ENCODE data around the gene WDR47. TPM values are rescaled to one million over a fixed set of nuclear protein-coding genes. Genes with fewer than 3 reads are reported as not detected.

WDR47 gene
- total RNA-seq, 2 experiments from 2014 or later = 7.2 to 8.4 TPM

DNA sequence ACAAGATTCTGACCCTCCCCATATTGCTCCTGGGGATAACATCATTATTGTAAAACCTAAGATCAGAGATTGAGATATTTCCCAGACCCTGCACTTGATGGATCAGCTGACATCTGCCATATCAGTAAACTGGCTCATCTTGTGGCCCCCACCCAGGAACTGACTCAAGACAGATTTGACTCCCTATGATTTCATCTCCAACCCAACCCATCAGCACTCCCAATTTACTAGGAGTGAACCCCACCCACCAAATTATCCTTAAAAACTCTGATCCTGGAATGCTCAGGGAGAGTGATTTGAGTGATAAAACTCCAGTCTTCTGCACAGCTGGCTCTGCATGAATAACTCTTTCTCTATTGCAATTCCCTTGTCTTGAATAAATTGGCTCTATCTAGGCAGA is 72.6 kb downstream of the WDR47 start:
- ATAC-seq (no peak), DNase-seq (no peak)
- ChIA-PET CTCF (interaction anchor here (1.0 kb wide), 1 partner anchor 43 kb away, joined by 3 read pairs; no protein-coding TSS in a partner anchor), POLR2A (no interaction called here)
- no peaks in the 10 kb centered on the region for H3K4me1 Mint-ChIP-seq (ENCODE audit: low read depth)
- H3K27ac Mint-ChIP-seq = no peak overlapping the region
- no peak overlapping the region for H3K4me3 Mint-ChIP-seq
- TF ChIP-seq, protein P1, sequence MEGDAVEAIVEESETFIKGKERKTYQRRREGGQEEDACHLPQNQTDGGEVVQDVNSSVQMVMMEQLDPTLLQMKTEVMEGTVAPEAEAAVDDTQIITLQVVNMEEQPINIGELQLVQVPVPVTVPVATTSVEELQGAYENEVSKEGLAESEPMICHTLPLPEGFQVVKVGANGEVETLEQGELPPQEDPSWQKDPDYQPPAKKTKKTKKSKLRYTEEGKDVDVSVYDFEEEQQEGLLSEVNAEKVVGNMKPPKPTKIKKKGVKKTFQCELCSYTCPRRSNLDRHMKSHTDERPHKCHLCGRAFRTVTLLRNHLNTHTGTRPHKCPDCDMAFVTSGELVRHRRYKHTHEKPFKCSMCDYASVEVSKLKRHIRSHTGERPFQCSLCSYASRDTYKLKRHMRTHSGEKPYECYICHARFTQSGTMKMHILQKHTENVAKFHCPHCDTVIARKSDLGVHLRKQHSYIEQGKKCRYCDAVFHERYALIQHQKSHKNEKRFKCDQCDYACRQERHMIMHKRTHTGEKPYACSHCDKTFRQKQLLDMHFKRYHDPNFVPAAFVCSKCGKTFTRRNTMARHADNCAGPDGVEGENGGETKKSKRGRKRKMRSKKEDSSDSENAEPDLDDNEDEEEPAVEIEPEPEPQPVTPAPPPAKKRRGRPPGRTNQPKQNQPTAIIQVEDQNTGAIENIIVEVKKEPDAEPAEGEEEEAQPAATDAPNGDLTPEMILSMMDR (IDR thresholded peaks at IDR 0.05) = no peak
- no peaks in the 10 kb centered on the region for H3K27me3 Mint-ChIP-seq
- H3K36me3 Mint-ChIP-seq (ENCODE audit: low read depth) = peaks cover 9% of the 10 kb centered on the region
- intact Hi-C loops (cut with micrococcal nuclease) = loop anchor here (10.0 kb wide), 1 partner anchor 145 kb away; the partner anchor contains the start of gene ELAPOR1
- H3K9me3 Mint-ChIP-seq = no peaks in the 10 kb centered on the region

DNA sequence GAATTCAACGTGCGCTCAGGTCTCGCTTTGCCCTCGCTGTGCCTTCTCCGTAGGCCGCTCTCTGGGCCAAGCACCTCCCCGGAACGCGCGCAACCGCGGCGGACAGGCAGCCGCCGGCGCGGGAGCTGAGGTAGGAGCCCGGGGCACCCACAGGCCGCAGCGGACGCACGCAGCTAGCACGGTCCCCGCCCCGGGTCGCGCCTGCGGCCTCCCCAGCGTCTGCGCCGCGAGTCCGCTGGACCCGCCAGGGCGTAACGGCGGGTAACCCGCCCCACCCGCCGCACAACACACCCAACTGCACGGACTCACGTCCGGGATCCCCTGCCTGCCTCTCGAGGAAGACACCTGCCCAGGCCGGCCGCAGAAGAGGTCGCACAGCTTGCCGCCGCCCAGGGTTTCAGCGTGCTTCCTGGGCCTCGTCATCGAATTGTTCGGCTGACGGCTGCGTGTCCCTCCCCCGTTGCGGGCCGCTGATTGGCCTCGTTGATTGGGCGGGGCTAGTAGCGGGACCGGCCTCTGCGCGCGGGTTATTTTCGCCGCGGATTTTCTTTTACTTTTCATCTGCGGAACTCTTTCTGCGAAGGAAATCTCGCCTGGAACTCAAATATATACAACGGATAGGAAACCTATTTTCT is 78.7 kb downstream of the WDR47 start, which contains the start of gene CLCC1:
Gene CLCC1, minus strand, starts transcription at position 433 of the 635 bp plus-strand sequence. CDS start 13,047 bp downstream, outside the sequence.
- TF ChIP-seq, protein P1 (IDR thresholded peaks at IDR 0.05) = no peak
- peak within 1 kb of the TSS; percentile 88 for H3K27ac Mint-ChIP-seq
- peaks cover 20% of the 10 kb centered on the region for H3K36me3 Mint-ChIP-seq (ENCODE audit: low read depth)
- peak within 1 kb of the TSS; percentile 81 for H3K4me3 Mint-ChIP-seq
- peaks cover 26% of the 10 kb centered on the region for H3K4me1 Mint-ChIP-seq (ENCODE audit: low read depth)
- POLR2A ChIA-PET = interaction anchor here (0.7 to 2.6 kb wide), 10 partner anchors 13 to 302 kb away, joined by 3 to 19 read pairs (median 3); partner anchors contain the start of genes HENMT1 and WDR47
- H3K9me3 Mint-ChIP-seq = no peaks in the 10 kb centered on the region
- CTCF ChIA-PET = interaction anchor here (0.6 to 1.1 kb wide), 3 partner anchors 10 to 35 kb away, joined by 3 read pairs; no protein-coding TSS in a partner anchor
- peaks cover 2% of the 10 kb centered on the region for H3K27me3 Mint-ChIP-seq
- ATAC-seq (peak; percentile 97), DNase-seq (peak; percentile 96)
- intact Hi-C loops (cut with micrococcal nuclease) = loop anchor here (10.0 kb wide), 1 partner anchor 152 kb away; the partner anchor contains the start of gene ELAPOR1

DNA sequence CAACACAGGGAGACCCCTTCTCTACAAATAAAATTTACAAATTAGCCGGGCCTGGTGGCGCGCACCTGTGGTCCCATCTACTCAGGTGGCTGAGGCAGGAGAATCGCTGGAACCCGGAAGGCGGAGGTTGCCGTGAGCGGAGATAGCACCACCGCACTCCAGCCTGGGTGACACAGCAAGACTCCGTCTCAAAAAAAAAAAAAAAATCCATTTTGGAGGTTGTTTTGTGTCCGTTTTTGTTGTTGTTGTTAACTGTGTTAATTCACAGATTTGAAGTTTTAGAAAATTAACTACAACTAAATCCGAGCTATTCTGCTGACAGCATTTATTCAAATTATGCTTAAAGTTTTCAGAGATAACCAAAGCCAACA is 79.2 kb downstream of the WDR47 start:
- peaks cover 2% of the 10 kb centered on the region for H3K27me3 Mint-ChIP-seq
- intact Hi-C loops (cut with micrococcal nuclease) = loop anchor here (10.0 kb wide), 1 partner anchor 152 kb away; the partner anchor contains the start of gene ELAPOR1
- H3K27ac Mint-ChIP-seq = peak overlapping the region; percentile 85
- POLR2A ChIA-PET = interaction anchor here (0.7 to 2.6 kb wide), 9 partner anchors 12 to 270 kb away, joined by 3 to 19 read pairs (median 3); partner anchors contain the start of gene WDR47
- TF ChIP-seq, protein P1 (IDR thresholded peaks at IDR 0.05) = no peak
- ATAC-seq (no peak), DNase-seq (peak; percentile 58)
- no peaks in the 10 kb centered on the region for H3K9me3 Mint-ChIP-seq
- CTCF ChIA-PET = interaction anchor here (0.6 to 1.1 kb wide), 3 partner anchors 10 to 34 kb away, joined by 3 read pairs; no protein-coding TSS in a partner anchor
- H3K4me3 Mint-ChIP-seq = peak overlapping the region; percentile 81
- H3K36me3 Mint-ChIP-seq (ENCODE audit: low read depth) = peaks cover 22% of the 10 kb centered on the region
- H3K4me1 Mint-ChIP-seq (ENCODE audit: low read depth) = peaks cover 31% of the 10 kb centered on the region

DNA sequence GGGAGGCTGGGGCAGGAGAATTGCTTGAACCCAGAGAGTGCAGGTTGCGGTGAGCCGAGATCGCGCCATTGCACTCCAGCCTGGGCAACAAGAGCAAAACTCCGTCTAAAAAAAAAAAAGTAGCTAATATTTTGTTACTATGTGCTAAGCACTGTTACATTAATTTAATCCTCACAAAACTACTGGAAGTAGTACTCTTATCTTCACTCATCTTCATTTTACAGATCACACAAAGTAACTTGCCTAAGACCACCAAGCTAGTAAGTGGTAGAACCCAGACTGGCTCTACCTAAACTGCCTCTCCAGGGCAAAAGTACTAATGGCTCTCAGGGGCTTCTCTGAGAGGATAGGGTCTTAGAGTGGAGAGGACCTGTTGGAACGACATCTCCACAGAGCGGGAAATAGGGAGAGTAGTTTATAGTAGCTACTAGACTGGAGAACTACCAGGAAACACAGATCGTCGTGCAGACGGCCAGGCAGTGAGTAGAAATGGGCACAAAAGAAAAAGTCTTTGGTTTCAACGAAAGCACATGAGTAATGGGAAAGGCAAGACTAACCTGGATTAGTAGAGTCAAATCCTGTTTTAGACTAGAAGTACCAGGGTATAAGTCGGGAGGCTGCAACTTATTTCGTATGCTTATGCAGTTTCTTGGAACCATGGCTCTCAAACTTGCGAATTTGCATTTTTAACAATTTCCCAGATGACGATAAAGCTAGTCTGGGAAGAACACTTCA is 80.0 kb downstream of the WDR47 start:
- Mint-ChIP-seq H3K27me3 (peaks cover 2% of the 10 kb centered on the region), H3K4me3 (peak overlapping the region; percentile 81), H3K27ac (peak overlapping the region; percentile 85), H3K4me1 (ENCODE audit: low read depth) (peaks cover 38% of the 10 kb centered on the region), H3K36me3 (ENCODE audit: low read depth) (peaks cover 25% of the 10 kb centered on the region), H3K9me3 (no peaks in the 10 kb centered on the region)
- DNase-seq (no peak), ATAC-seq (no peak)
- TF ChIP-seq, protein P1 (IDR thresholded peaks at IDR 0.05) = no peak
- ChIA-PET CTCF (interaction anchor here (0.7 to 1.0 kb wide), 2 partner anchors 19 to 151 kb away, joined by 3 read pairs; no protein-coding TSS in a partner anchor), POLR2A (interaction anchor here (1.1 to 2.6 kb wide), 6 partner anchors 42 to 269 kb away, joined by 3 to 19 read pairs (median 3); no protein-coding TSS in a partner anchor)
- intact Hi-C loops (cut with micrococcal nuclease) = loop anchor here (10.0 kb wide), 1 partner anchor 153 kb away; the partner anchor contains the start of gene ELAPOR1
